Activated gamma-delta T cell treated with Interleukin-2 at 50 U/mL for 16 hours (primary cell): Measurements from ENCODE around the gene RASGRP2.

Source experiments
- DNase-seq: peaks from one replicate; pipeline ENCODE4 v3.0.0-alpha.2; 2020

Gene RASGRP2

GRCh38 chr11:64770120-64770519, 26.2 kb upstream of the RASGRP2 start:
- no peak for DNase-seq

DNA sequence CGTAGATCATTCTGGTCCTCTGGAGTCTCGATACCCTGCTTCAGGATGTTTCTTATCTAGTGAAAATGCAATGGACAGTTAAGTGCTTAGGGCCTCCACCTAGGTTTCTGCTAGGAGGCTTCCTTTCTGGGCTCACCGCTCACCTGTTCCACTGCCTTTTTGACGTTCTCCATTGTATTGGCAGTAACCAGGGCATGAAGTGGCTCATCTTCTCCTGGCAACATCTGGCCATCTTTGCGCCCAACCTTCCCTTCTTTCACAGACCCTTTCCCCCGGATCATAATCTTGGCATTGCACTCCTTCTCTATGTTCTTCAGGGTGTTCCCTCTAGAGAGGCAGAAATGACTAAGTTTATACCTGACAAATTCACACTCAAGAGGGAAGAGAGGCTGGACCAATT, 25.3 kb upstream of the RASGRP2 start:
- no peak for DNase-seq

DNA sequence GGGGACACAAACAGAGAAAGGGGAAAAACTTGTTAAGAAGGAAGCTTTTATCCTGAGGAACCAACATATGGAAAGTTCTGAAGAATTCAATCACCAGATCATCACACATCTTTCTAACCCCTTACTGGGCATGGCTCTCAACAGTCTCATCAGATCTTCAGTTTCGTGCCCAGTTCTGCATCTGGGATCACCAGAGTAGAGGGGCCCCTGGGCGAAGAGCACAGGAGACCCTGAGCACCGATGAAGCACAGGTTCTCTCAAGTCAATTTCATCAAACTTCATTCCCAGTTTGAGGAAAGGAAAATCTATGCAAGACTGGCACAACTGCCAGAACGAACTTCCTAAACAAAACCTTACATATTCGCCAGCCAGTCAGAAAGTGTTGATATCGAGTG, 24.4 kb upstream of the RASGRP2 start:
- no peak for DNase-seq

DNA sequence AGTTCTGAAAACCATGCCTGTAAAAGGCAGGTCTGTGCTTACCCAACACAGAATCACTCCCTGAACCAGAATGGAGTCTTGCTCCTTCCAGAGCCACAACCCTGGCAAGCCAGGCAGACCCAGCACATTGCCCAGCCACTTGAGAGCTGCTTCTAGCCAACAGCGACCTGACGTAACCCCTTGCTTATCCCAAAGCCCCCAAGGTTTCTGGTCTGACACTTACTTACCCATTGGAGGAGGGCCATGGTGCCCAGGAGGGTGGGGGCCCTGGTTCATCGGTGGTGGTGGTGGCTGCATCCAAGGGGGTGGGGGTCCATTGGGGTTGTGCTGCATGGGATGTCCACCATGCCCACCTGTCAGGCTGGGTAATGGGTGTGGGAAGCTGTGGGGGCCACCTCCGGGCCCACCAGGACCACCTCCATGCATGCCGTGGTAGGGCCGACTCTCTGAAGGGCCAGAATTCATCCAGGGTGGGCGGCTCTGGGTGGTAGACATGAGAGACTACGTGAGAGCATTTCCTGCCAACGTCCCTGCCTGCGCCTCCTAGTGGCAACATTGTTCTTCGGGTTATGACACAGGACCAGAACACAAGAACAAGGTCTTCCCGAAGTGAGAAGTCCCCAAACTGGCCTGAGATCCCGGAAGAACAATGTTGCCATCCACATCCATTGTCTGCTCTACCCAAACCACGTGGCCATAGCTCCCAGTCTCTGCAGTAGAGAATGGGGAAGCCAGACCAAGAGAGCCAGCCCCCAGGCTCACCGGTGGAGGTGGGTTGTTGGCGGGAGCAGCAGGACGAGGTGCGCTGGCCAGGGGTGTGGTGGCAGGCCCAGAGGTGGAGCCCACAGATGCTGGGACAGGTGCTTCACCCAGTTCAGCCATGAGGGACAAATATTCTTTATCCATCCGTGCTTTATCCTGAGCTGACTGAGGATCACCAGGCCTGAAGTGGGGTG, 23.7 kb upstream of the RASGRP2 start:
- peak; percentile 91 for DNase-seq

DNA sequence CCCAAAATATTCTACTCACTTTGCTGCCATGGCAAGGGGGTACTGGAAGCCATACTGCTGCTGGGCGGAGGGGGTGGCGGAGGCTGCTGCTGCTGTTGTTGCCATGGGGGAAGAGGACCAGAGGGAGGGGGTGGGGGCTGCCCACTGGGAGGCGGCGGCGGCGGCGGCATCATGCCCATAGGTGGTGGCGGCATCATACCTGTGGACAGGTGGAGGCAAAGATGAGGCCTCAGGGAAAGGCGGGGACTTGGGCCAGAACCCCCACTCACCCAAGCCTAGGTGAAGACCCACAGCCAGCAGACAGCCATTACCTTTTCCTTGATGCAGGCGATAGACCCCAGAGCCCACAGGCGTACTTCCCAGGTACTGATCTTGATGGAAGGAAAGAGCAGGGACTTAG, 22.9 kb upstream of the RASGRP2 start:
- DNase-seq, result no peak

DNA sequence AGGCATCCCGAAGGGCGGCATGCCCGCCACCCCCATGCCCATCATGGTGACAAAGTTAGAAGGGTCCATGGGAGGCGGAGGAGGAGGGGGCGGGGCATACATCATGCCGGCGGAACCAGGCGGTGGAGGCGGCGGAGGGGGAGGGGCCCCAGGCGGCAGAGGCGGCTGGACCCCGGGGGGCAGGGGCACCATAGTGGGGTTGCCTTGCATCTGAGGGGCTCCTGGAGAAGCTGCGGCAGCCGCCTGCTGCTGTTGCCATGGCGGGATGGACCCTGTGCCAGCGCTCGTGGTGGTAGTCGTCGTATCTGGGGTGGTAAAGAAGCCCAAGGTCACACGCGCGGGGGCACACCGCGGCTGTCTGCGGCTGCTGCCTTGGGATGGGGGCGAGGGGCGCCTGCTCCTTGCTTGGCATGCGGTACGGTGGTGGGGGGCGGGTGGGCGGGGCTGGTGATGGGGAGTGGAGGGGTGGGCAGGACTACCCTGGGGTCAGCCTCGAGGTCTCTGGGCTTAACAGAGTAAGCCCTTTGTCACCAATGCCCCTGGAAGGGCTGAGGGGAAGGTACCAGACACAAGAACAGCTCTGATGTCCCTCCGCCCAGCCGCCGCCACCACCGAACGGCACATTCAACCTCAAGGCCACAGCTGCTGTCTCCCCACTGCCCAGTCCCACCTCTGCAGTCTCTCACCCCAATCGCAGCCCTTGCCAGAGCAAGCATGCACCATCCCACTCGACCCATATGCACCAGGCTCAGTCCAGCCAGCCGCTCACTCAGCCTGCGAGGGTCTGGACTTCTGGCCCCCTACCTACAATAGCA, 22.1 kb upstream of the RASGRP2 start:
- DNase-seq, result peak; percentile 8

DNA sequence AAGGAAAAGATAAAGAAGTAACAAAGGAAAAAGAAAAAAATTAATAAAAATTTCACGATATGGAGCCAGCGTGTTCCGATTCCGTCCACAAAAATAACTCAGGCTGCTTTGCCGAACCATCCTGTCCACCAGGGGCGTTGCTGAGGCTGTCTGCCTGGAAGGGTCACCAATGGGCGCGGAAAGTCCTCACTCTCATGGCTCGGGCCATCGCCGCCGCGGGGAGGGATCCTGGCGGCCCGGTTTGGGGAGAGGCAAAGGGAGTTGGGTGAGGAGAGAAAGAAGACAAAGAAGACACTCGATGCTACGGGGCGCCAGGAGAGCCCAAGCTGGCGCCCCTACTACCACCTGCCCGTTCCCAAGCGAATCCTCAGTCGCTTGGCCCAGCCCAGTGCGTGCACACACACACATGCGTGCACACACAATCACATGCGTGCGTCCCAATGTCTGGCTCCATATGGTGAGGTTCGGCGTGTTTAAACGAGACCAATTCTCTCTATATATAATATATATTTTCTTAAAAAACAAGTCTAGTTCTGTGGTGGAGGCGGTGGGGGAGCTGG, 21.4 kb upstream of the RASGRP2 start:
- peak; percentile 2 for DNase-seq

GRCh38 chr11:64764753-64765152, 20.8 kb upstream of the RASGRP2 start:
- no peak for DNase-seq

- DNase-seq, result peak; percentile 79
Observed at GRCh38 chr11:64764040-64764611, 20.2 kb upstream of the RASGRP2 start.

GRCh38 chr11:64763526-64764039, 19.6 kb upstream of the RASGRP2 start:
- no peak for DNase-seq

DNA sequence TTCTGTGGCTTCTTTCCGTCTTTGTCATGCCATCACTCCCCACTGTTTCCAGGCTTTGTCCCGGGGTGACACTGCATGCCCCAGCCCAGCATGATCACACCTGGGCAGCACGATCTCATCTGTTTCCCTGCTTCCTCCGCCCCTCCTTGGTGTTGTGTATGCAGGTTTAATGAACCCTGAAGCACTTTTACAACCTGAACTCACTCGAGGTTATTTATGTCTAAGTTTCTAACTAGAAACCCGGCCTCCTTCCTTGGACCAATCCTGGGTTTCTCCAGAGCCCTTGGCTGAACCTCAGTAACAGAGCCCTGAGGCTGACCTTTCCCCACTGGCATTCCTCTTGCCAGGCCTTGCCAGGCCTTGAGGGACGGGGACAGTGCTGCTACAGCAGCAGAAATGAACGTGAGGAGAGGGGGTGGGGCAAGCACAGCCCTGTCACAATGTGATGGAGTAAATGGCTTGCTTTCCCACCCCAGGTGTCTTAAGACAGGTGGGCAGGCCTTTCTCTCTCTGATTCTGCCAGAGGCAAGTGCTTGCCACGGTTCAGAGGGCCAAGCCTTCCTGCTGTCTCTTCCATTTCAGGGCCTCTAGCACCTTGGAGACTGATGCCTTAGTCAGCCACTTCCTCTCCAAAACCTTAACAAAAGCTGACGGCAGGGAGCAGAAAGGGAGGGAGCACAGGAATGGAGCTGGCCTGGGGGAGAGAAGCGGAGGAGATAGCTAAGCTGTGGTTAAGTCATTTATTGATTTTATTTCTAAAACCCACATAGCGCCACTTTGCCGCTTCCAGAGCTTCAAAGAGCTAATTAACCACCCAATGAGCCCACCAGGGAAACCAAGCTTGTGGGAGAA, 19.0 kb upstream of the RASGRP2 start:
- no peak for DNase-seq

DNA sequence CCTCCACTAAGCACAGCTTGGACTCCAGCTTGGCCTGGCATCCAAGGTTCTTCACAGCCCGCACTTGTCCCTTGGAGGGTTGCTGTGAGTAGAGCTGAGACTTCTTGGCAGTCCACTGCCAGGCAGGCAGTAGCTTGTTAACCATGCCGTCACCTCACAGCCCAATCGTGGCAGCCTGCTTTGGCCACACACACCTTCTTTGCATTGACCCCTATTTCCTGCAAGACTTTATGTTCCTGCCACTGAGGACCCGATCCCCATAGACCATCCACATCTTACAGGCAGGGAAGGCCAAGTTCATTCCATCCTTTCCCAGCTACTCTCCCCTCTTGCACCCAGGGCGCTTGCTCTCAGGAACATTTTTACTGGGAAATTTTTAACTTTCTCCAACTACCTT, 18.3 kb upstream of the RASGRP2 start:
- DNase-seq, result no peak

DNA sequence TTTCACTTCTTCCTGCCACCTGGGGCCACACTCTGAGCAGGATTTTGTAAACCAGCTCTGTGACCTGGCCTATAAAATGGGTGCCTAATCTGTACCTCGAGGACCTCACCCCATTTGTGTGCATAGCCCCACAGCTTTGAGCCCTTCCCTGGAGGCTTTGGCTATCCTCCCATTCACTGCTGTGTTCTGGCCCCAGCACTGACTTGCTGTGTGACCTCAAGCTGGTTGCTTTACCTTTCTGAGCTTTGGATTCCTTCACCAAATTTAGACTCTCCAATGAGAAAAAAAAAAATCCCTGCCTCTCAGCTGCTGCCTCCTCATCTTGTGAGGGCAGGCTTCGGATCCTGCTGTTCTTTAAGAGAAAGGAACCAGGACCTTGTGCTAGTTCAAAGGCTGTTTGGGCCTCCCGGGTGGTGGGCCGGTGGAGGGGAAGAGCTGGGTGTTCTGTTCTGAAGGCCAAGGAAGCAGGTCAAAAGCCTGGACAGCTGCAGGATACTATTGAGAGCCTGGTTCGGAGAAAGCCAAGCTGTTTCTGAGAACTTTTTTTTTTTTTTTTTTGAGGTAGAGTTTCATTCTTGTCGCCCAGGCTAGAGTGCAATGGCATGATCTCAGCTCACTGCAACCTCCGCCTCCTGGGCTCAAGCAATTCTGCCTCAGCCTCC, 16.9 kb upstream of the RASGRP2 start:
- no peak for DNase-seq

- no peak for DNase-seq
Observed at GRCh38 chr11:64759722-64760719, 16.1 kb upstream of the RASGRP2 start, which contains the start of gene PYGM. TSS of gene PYGM (minus strand) at chr11:64759974. CDS start at chr11:64759898, 76 bp downstream.

DNA sequence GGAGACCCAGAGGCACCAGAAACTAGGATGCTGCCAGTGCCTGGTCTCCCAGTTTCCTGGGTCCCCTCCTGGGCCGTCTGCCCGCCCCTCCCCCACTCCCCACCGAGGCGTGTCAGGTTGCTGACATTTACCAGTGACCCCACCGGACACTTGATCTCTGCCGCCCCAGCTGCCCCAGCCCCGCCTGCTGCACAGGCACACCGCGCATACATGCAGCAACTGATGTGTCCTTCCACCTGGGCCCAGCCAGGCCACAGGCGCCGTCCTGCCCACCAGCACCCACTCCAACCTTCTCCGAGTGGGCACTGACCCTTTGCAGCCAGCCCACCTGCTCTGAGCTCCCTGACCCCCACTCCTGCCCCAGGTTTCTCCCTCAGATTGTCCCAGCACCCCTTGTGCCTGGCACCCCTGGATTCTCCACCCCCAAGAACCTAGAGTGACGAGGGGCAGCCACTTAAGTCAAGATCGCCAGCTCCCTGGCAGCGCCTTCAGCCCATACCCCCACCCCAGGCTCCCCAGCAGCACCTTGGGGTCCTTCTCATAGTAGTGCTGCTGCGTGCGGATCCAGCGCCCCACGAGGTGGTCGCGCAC, 15.3 kb upstream of the RASGRP2 start:
- no peak for DNase-seq

GRCh38 chr11:64758330-64759079, 14.6 kb upstream of the RASGRP2 start:
- no peak for DNase-seq

- DNase-seq, result no peak
Observed at GRCh38 chr11:64757549-64758329, 13.8 kb upstream of the RASGRP2 start.
